HK-2 (cell line): ENCODE measurements around the gene MYADML2.

Experiments used
- DNase-seq: peaks from one replicate; pipeline ENCODE4 v3.0.0-alpha.2; 2018; ENCODE audit not compliant: unreplicated experiment

Gene MYADML2

GRCh38 chr17:81940538-81941483 is 6.2 kb downstream of the MYADML2 start:
- no peak for DNase-seq

GRCh38 chr17:81939881-81940385 is 7.1 kb downstream of the MYADML2 start:
- DNase-seq: no peak

GRCh38 chr17:81939218-81939617 is 7.8 kb downstream of the MYADML2 start:
- no peak for DNase-seq

GRCh38 chr17:81935709-81936084 is 11.3 kb downstream of the MYADML2 start:
- DNase-seq: no peak

- DNase-seq: no peak
Measured at GRCh38 chr17:81934850-81935708, 12.0 kb downstream of the MYADML2 start.

GRCh38 chr17:81934098-81934757 is 12.8 kb downstream of the MYADML2 start:
- DNase-seq: no peak

- no peak for DNase-seq
Measured at GRCh38 chr17:81933178-81933699, 13.8 kb downstream of the MYADML2 start.

- no peak for DNase-seq
Measured at GRCh38 chr17:81932333-81932983, 14.6 kb downstream of the MYADML2 start.

GRCh38 chr17:81931557-81932332 is 15.3 kb downstream of the MYADML2 start:
- no peak for DNase-seq

- no peak for DNase-seq
Measured at GRCh38 chr17:81931189-81931556, 15.9 kb downstream of the MYADML2 start.

- no peak for DNase-seq
Measured at GRCh38 chr17:81930142-81931125, 16.6 kb downstream of the MYADML2 start.

- DNase-seq: no peak
Measured at GRCh38 chr17:81929253-81930141, 17.5 kb downstream of the MYADML2 start.

GRCh38 chr17:81928544-81929252 is 18.3 kb downstream of the MYADML2 start:
- no peak for DNase-seq

- peak; percentile 94 for DNase-seq
Measured at GRCh38 chr17:81927653-81928543, 19.1 kb downstream of the MYADML2 start, which contains the start of gene MAFG. TSS of gene MAFG (minus strand) at chr17:81927735. CDS start at chr17:81923185, 4,550 bp downstream.

- no peak for DNase-seq
Measured at GRCh38 chr17:81927152-81927652, 19.8 kb downstream of the MYADML2 start.
